ENCODE data around the gene DDIT3. TPM values are rescaled to one million over a fixed set of nuclear protein-coding genes. Genes with fewer than 3 reads are reported as not detected.

DDIT3 gene
- total and polyA plus RNA-seq, 2 donors (not counting 1 experiment from before 2014, with no cell fraction given) = 35.6 to 159 TPM

DNA sequence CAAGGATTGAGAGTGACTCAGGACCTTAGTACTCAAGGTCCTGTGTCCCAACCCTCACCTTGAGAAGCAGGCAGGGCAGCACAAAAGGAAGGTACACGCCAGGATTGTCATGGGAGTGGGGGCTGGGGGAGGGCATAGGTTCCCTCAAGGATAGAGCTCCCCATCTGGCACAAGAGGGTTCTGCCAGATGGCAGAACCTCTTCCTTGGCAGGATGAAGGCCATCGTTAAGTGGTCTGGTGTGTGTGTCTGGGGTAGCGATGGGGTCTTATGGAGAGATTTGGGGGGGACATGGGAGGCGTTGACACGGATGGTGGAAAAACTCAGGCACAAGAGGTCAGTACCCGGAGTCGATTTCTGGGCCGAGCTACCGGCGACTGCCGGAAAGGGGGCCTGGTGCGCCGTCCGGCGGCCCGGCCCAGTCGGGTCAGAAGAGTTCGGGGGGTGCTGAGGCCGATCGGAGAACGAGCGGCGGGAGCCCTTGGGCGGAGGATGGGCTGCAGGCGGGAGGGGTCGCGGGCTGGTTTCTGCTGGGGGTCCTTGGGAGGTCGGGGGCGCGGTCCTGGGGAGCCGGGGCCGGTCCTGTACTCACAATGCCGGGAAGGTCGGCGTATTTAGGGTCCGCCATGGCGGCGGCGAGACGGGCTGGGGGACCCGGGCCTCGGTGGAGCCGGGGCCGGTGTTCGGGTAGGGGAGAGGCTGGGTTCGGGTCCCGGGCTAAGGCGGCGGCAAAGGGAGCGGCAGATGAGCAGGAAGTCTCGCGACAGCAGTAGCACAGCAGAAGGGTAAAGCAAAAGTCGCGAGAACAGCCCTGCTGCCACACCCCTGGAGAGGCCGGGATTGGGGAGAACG is 26.3 kb upstream of the DDIT3 start, which contains the start of gene DCTN2:
Gene DCTN2, minus strand, starts transcription at position 755 of the 850 bp plus-strand sequence. Its CDS starts 129 bp downstream, at position 626.
- CTCF ChIA-PET = interaction anchor here (0.6 to 0.9 kb wide), 3 partner anchors 15 to 38 kb away, joined by 3 read pairs; no protein-coding TSS in a partner anchor
- H3K9me3 ChIP-seq (ENCODE audit: control extremely low read depth in 1 of 3, control insufficient read depth in 2 of 3, insufficient read depth in 1 of 3, low read length in 2 of 3) = peaks cover 0 to 4% (median 0%) of the 10 kb centered on the region in 3 donors
- no peaks in the 10 kb centered on the region for H4K20me1 ChIP-seq (ENCODE audit: control insufficient read depth, insufficient read depth, low read length, poor library complexity, severe bottlenecking)
- peak within 1 kb of the TSS; percentile 68 to 96 (median 85) for H3K4me3 ChIP-seq (ENCODE audit: control extremely low read depth in 1 of 5, extremely low read depth in 1 of 5, insufficient read depth in 1 of 5, low read depth in 2 of 5, low read length in 4 of 5)
- H3K9ac ChIP-seq (ENCODE audit: low read length) = peak within 1 kb of the TSS; percentile 98
- peak within 1 kb of the TSS; percentile 88 for H3K4me2 ChIP-seq (replicated peaks; ENCODE audit: low read depth, low read length, poor library complexity, severe bottlenecking)
- TF ChIP-seq EZH2 (IDR thresholded peaks at IDR 0.05; ENCODE audit: borderline replicate concordance, insufficient read depth, low read depth, low read length, poor library complexity, severe bottlenecking) = no peak
- TF ChIP-seq, protein P1, sequence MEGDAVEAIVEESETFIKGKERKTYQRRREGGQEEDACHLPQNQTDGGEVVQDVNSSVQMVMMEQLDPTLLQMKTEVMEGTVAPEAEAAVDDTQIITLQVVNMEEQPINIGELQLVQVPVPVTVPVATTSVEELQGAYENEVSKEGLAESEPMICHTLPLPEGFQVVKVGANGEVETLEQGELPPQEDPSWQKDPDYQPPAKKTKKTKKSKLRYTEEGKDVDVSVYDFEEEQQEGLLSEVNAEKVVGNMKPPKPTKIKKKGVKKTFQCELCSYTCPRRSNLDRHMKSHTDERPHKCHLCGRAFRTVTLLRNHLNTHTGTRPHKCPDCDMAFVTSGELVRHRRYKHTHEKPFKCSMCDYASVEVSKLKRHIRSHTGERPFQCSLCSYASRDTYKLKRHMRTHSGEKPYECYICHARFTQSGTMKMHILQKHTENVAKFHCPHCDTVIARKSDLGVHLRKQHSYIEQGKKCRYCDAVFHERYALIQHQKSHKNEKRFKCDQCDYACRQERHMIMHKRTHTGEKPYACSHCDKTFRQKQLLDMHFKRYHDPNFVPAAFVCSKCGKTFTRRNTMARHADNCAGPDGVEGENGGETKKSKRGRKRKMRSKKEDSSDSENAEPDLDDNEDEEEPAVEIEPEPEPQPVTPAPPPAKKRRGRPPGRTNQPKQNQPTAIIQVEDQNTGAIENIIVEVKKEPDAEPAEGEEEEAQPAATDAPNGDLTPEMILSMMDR (IDR thresholded peaks at IDR 0.05) = no peak
- H3K4me1 Mint-ChIP-seq = peaks cover 51% of the 10 kb centered on the region
- peaks cover 21 to 27% of the 10 kb centered on the region in 2 donors for H3K4me1 ChIP-seq (ENCODE audit: control insufficient read depth in 2 of 2, insufficient read depth in 2 of 2, low read length in 2 of 2)
- H3K4me3 Mint-ChIP-seq = peak within 1 kb of the TSS; percentile 99
- WGBS (ENCODE audit: insufficient coverage) = under 1% methylated on average over 56 of the region's 56 CpGs
- intact Hi-C loops (cut with micrococcal nuclease) = loop anchor here (1.0 kb wide), 6 partner anchors 24 to 206 kb away; partner anchors contain the start of genes CDK4, MBD6, OS9 and PIP4K2C
- H3K27ac Mint-ChIP-seq = peak within 1 kb of the TSS; percentile 87
- H3K36me3 ChIP-seq (replicated peaks in 1 of 2; ENCODE audit: control extremely low read depth in 1 of 2, control insufficient read depth in 1 of 2, extremely low read depth in 1 of 2, insufficient read depth in 2 of 2, low read length in 1 of 2) = peaks cover 0 to 3% of the 10 kb centered on the region in 2 experiments
- H3K79me2 ChIP-seq (ENCODE audit: control insufficient read depth, insufficient read depth, low read length) = peaks cover 19% of the 10 kb centered on the region
- H3K27me3 Mint-ChIP-seq = peaks cover 18% of the 10 kb centered on the region
- DNase-seq (peak; percentile 94), ATAC-seq (ENCODE audit: low read depth) (peak; percentile 97)
- peaks cover 0 to 26% (median 10%) of the 10 kb centered on the region in 4 experiments for H3K27me3 ChIP-seq (replicated peaks in 1 of 4; ENCODE audit: control extremely low read depth in 1 of 4, control insufficient read depth in 3 of 4, insufficient read depth in 4 of 4, low read length in 3 of 4)
- peak within 1 kb of the TSS; percentile 58 to 90 for H3K27ac ChIP-seq (ENCODE audit: low read length in 2 of 2)
- POLR2A ChIA-PET = interaction anchor here (0.5 to 1.8 kb wide), 5 partner anchors 23 to 444 kb away, joined by 3 to 10 read pairs (median 5); partner anchors contain the start of gene DDIT3
- H3K9me3 Mint-ChIP-seq (ENCODE audit: insufficient read depth) = no peaks in the 10 kb centered on the region
- H2AFZ ChIP-seq (ENCODE audit: insufficient read depth, low read depth, low read length, poor library complexity, severe bottlenecking) = peak within 1 kb of the TSS; percentile 96

Measured in B cell (primary cell).